ENCODE measurements around the gene SLC35F3.

SLC35F3 gene

GRCh38 chr1:234372011-234372757, 467.7 kb downstream of the SLC35F3 start:
- peak overlapping the region; percentile 88 for H3K4me3 ChIP-seq (ENCODE audit: low read depth, low read length)
- no peak for TF ChIP-seq CTCF (IDR thresholded peaks at IDR 0.05; ENCODE audit: insufficient read depth, low read length, missing control alignments)
- CTCF ChIA-PET, result no interaction called here
- POLR2A ChIA-PET, result no interaction called here
- DNase-seq (ENCODE audit: low read depth, low spot score), result no peak

GRCh38 chr1:234373064-234373958, 468.8 kb downstream of the SLC35F3 start, which contains the start of gene COA6:
COA6 (plus strand) TSS chr1:234373456; CDS start chr1:234373467, 11 bp downstream.
- ChIA-PET POLR2A (interaction anchor here (0.6 to 1.0 kb wide), 2 partner anchors 10 to 229 kb away, joined by 3 to 4 read pairs; no protein-coding TSS in a partner anchor), CTCF (interaction anchor here (0.8 to 1.8 kb wide), 5 partner anchors 11 to 372 kb away, joined by 3 to 4 read pairs (median 3); no protein-coding TSS in a partner anchor)
- peak within 1 kb of the TSS; percentile 88 for H3K4me3 ChIP-seq (ENCODE audit: low read depth, low read length)
- TF ChIP-seq CTCF (IDR thresholded peaks at IDR 0.05; ENCODE audit: insufficient read depth, low read length, missing control alignments), result no peak
- peak; percentile 89 for DNase-seq (ENCODE audit: low read depth, low spot score)

- no peak for TF ChIP-seq CTCF (IDR thresholded peaks at IDR 0.05; ENCODE audit: insufficient read depth, low read length, missing control alignments)
- POLR2A ChIA-PET, result interaction anchor here (0.6 to 1.0 kb wide), 2 partner anchors 10 to 228 kb away, joined by 3 to 4 read pairs; no protein-coding TSS in a partner anchor
- H3K4me3 ChIP-seq (ENCODE audit: low read depth, low read length), result peak overlapping the region; percentile 88
- no peak for DNase-seq (ENCODE audit: low read depth, low spot score)
- CTCF ChIA-PET, result interaction anchor here (0.8 to 1.8 kb wide), 5 partner anchors 10 to 372 kb away, joined by 3 to 4 read pairs (median 3); no protein-coding TSS in a partner anchor
These were observed 469.4 kb downstream of the SLC35F3 start for GRCh38 chr1:234373959-234374254.
